ENCODE data around the gene CACFD1. TPM values are rescaled to one million over a fixed set of nuclear protein-coding genes. Genes with fewer than 3 reads are reported as not detected.

The CACFD1 gene
- total RNA-seq, 4 donors from 2014 or later, result 7.0 to 28.3 (median 10.1) TPM

DNA sequence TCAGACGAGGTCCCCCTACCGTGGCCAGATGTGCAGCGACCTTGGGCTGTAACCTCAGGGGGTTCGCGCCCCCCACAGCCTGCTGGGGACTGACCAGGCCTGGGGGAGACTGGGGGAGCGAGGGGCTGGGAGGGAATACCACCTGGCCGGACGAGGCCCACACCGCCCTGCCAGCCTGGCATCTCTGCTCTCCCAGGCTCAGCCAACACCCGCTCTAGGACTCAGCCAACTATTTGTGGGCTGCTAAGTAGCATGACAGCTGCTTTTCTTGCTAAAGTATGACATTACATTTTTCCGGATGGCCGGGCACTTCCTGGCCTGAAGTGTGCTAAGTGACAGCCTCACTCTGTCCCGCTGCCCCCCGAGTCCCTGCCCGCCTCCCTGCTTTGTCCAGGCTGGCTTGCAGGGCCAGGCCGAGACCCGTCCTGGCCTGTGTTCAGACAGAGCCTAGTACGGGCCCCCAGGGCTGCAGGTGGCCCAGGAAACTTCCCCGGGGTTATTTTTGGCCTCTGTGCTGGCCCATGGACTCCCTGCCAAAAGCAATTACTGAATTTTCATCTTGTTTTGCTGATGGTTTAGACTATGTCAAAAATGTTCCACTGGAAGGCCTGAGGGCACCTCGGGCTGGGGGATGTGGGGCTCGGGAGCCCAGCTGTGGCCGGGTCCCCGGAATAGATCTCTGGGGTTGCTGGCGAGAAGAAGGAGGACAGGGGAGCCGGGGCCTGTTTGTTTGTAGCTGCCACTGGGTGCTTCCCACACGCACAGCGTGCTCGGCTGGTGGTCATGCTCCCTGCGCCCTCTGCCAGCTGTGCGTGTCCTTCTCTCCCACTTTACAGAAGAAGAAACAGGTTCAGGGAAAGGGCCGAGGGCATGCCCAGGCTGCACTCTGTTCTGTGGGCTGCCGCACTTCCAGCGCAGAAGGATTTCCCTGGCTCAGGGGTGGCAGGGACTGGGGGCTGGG lies 32.6 kb downstream of the CACFD1 start:
- peak; percentile 16 to 66 for DNase-seq
- Histone ChIP-seq H3K27me3 (peaks cover 0 to 2% (median 0%) of the 10 kb centered on the region in 3 donors), H3K9me3 (no peaks in the 10 kb centered on the region), H3K27ac (peak overlapping the region; percentile 53 to 78 (median 70)), H3K4me1 (peaks cover 14 to 19% of the 10 kb centered on the region in 2 donors), H3K36me3 (no peaks in the 10 kb centered on the region), H3K4me3 (peak overlapping the region in 3 of 4 donors; percentile 1 to 25 (median 20))
- TF ChIP-seq, protein P1, sequence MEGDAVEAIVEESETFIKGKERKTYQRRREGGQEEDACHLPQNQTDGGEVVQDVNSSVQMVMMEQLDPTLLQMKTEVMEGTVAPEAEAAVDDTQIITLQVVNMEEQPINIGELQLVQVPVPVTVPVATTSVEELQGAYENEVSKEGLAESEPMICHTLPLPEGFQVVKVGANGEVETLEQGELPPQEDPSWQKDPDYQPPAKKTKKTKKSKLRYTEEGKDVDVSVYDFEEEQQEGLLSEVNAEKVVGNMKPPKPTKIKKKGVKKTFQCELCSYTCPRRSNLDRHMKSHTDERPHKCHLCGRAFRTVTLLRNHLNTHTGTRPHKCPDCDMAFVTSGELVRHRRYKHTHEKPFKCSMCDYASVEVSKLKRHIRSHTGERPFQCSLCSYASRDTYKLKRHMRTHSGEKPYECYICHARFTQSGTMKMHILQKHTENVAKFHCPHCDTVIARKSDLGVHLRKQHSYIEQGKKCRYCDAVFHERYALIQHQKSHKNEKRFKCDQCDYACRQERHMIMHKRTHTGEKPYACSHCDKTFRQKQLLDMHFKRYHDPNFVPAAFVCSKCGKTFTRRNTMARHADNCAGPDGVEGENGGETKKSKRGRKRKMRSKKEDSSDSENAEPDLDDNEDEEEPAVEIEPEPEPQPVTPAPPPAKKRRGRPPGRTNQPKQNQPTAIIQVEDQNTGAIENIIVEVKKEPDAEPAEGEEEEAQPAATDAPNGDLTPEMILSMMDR (IDR thresholded peaks at IDR 0.05 in 4 of 5, conservative IDR thresholded peaks at IDR 0.05 in 1 of 5), result no peak
- TF ChIP-seq POLR2A (IDR thresholded peaks at IDR 0.05), result no peak
- peak; percentile 80 to 96 for ATAC-seq
- intact Hi-C loops (cut with DNase I; ENCODE audit: low total_unique reads), result no loop called here
- in situ Hi-C loops (cut with MboI; ENCODE audit: low sequenced_read_pairs in 4 of 4), result loop anchor here in 1 of 4 donors (25.0 kb wide), 1 partner anchor 305 kb away; no protein-coding TSS in a partner anchor

DNA sequence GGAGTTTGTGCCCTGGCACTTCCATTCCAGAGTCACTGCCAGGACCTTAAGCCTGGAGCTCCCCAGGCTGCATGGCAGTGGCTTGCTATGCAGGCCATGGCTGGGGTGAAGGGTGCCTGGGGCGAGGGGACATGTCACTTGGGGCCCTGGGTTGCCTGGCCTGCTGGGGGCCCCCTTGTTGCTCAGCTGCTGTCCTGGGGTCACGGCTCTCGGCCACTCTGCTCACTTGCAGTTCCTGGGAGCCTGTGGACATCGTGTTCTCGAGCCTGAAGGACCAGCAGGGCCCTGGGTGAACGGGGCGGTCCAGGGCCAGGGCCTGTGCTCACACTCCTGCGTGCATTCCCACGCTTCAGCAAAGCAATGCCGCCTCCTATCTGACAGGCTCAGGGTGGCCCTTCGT lies 33.6 kb downstream of the CACFD1 start:
- no peaks in the 10 kb centered on the region for H3K9me3 ChIP-seq
- H3K27me3 ChIP-seq, result peaks cover 0 to 2% (median 0%) of the 10 kb centered on the region in 3 donors
- intact Hi-C loops (cut with DNase I; ENCODE audit: low total_unique reads), result no loop called here

DNA sequence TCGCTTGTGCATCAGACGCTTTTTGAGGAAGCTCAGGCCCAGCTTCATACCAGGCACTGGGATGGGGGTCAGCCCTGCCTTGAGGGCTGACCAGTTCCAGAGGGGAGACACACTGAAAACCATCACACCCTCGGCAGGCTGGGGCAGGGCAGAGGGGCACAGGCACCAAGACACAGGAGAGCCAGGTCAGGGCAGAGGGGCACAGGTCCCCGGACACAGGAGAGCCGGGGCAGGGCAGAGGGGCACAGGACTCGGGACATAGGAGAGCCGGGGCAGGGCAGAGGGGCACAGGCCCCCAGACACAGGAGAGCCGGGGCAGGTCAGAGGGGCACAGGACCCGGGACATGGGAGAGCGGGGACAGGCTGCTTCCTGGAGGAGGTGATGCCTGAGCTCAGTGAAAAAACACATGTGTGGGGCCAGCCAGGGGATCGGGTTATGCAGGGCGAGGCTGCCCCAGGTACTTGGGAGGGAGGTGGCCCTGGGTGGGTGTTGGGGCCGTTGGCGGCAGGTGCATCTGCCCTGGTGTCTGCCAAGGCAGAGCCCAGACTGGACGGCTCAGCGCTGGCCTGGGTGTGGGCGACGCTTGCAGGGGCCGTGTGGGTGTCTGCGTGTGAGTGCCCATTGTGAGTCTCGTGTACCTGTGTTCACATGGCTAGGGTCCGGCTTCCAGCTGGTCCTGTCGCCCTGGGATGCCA lies 34.2 kb downstream of the CACFD1 start:
- Histone ChIP-seq H3K4me1 (peaks cover 14 to 19% of the 10 kb centered on the region in 2 donors), H3K9me3 (no peaks in the 10 kb centered on the region), H3K4me3 (no peak overlapping the region), H3K27ac (no peak overlapping the region), H3K27me3 (peaks cover 0 to 4% (median 2%) of the 10 kb centered on the region in 3 donors), H3K36me3 (no peaks in the 10 kb centered on the region)
- in situ Hi-C loops (cut with MboI; ENCODE audit: low sequenced_read_pairs in 4 of 4), result loop anchor here in 1 of 4 donors (25.0 kb wide), 1 partner anchor 307 kb away; no protein-coding TSS in a partner anchor
- DNase-seq, result no peak
- intact Hi-C loops (cut with DNase I; ENCODE audit: low total_unique reads), result no loop called here
- TF ChIP-seq, protein P1 (IDR thresholded peaks at IDR 0.05 in 4 of 5, conservative IDR thresholded peaks at IDR 0.05 in 1 of 5), result no peak
- no peak for TF ChIP-seq POLR2A (IDR thresholded peaks at IDR 0.05)
- ATAC-seq, result no peak

More for the DNA sequence above, 33.6 kb downstream of the CACFD1 start:
- Histone ChIP-seq H3K4me1 (peaks cover 14 to 19% of the 10 kb centered on the region in 2 donors), H3K27ac (peak overlapping the region in 1 of 4 donors; percentile 76), H3K4me3 (no peak overlapping the region), H3K36me3 (no peaks in the 10 kb centered on the region)
- in situ Hi-C loops (cut with MboI; ENCODE audit: low sequenced_read_pairs in 4 of 4), result loop anchor here in 1 of 4 donors (25.0 kb wide), 1 partner anchor 306 kb away; no protein-coding TSS in a partner anchor
- DNase-seq, result no peak
- ATAC-seq, result no peak
- no peak for TF ChIP-seq POLR2A (IDR thresholded peaks at IDR 0.05)
- TF ChIP-seq, protein P1 (IDR thresholded peaks at IDR 0.05 in 4 of 5, conservative IDR thresholded peaks at IDR 0.05 in 1 of 5), result no peak

DNA sequence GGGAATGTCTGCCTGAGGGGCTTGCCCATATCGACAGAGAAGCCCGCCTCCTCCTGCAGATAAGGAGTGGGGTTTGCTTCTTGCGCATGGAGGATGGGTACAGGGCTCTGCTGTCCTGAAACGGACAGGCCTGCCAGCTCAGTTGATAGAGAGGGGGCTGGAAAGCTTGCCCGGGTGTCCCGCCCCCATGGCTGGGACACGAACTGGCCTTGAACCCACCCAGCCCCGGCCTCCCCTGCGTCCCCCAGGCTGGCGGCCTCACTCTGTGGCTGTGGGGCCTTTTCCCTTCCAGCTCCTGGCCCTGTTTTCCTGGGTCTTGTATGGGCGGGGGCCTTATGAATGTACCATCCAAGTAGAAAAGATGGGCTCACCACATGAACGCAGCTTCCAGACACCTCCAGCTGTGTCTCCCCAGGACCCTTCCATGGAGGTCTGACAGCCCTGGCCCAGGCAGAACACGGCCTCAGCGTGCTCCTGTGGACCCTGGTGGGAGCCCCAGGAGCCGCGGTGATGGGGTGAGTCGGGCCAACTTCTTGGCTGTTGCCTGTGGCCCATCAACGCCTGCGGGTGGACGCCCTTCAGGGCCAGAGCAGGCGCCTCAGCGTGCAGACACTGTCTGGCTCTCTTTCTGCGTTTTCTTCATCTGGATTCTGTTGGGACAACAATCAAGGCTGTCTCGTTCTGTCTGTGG lies 35.0 kb downstream of the CACFD1 start:
- no peak overlapping the region for H3K4me3 ChIP-seq
- no peak for TF ChIP-seq POLR2A (IDR thresholded peaks at IDR 0.05)
- TF ChIP-seq, protein P1 (IDR thresholded peaks at IDR 0.05 in 4 of 5, conservative IDR thresholded peaks at IDR 0.05 in 1 of 5), result no peak
- peaks cover 14 to 19% of the 10 kb centered on the region in 2 donors for H3K4me1 ChIP-seq
- ATAC-seq (no peak), DNase-seq (no peak)
- in situ Hi-C loops (cut with MboI; ENCODE audit: low sequenced_read_pairs in 4 of 4), result loop anchor here in 1 of 4 donors (25.0 kb wide), 1 partner anchor 307 kb away; no protein-coding TSS in a partner anchor
- H3K9me3 ChIP-seq, result no peaks in the 10 kb centered on the region
- intact Hi-C loops (cut with DNase I; ENCODE audit: low total_unique reads), result no loop called here
- H3K27ac ChIP-seq, result no peak overlapping the region
- no peaks in the 10 kb centered on the region for H3K36me3 ChIP-seq
- peaks cover 0 to 7% (median 2%) of the 10 kb centered on the region in 3 donors for H3K27me3 ChIP-seq
